IMR-90 (cell line): ENCODE results near the gene CFAP210. TPM values are rescaled to one million over a fixed set of nuclear protein-coding genes. Genes with fewer than 3 reads are reported as not detected.

Experiments used
- ATAC-seq: fragments of 200-7000 bp; cut with Tn5 transposase; 2 replicates; pipeline ENCODE4 v1.9.1; 2020; ENCODE audit warnings: low read depth, mild to moderate bottlenecking, moderate library complexity
- BruUV-seq: library from RNA; stranded (reverse); fragments of 400-500 nt; replicated peaks from 2 replicates; lab custom pipeline; 2021; lab: Mats Ljungman, UMichigan
- CTCF ChIA-PET: fragments of 300-600 bp; formaldehyde crosslinking; extraction: SDS; loops from one replicate; lab custom pipeline; 2021; ENCODE audit warnings: antibody characterized with exemption; lab: Yijun Ruan, JAX
- POLR2A ChIA-PET: fragments of 300-600 bp; sonication (Branson Sonifier 250); formaldehyde crosslinking; loops from one replicate; lab custom pipeline; 2022; ENCODE audit warnings: antibody characterized with exemption; ENCODE audit not compliant: unreplicated experiment; lab: Charles Lee
- DNase-seq: peaks from one replicate; pipeline ENCODE4 v3.0.0; 2013
- H2AFZ ChIP-seq: replicated peaks from 2 replicates; pipeline ENCODE3; 2013; ENCODE audit warnings: low read length, mild to moderate bottlenecking; ENCODE audit not compliant: poor library complexity
- H2AK5ac ChIP-seq: 2 replicates; pipeline ENCODE4 v1.6.1; 2013; ENCODE audit warnings: low read depth, low read length, inconsistent platforms
- H2AK9ac ChIP-seq: replicated peaks from 2 replicates; pipeline ENCODE3; 2013; ENCODE audit warnings: mild to moderate bottlenecking, low read depth, low read length, moderate library complexity; ENCODE audit not compliant: poor library complexity
- H2BK120ac ChIP-seq: 2 replicates; pipeline ENCODE4 v1.6.1; 2013; ENCODE audit warnings: low read depth, low read length, inconsistent platforms
- H2BK15ac ChIP-seq: 3 replicates; pipeline ENCODE4 v1.6.1; 2013; ENCODE audit warnings: low read depth, low read length, inconsistent platforms
- H2BK20ac ChIP-seq: 2 replicates; pipeline ENCODE4 v1.6.1; 2013; ENCODE audit warnings: low read depth, mild to moderate bottlenecking, inconsistent platforms, low read length, moderate library complexity
- H2BK5ac ChIP-seq: 2 replicates; pipeline ENCODE4 v1.6.1; 2013; ENCODE audit warnings: mild to moderate bottlenecking, low read depth, low read length, inconsistent platforms; ENCODE audit not compliant: poor library complexity, severe bottlenecking
- H3K14ac ChIP-seq: replicated peaks from 2 replicates; pipeline ENCODE4 v1.6.1; 2013; ENCODE audit warnings: low read depth, low read length, inconsistent platforms
- H3K18ac ChIP-seq: 2 replicates; pipeline ENCODE4 v1.6.1; 2013; ENCODE audit warnings: low read depth, low read length, control low read depth
- H3K23ac ChIP-seq: 2 replicates; pipeline ENCODE4 v1.6.1; 2013; ENCODE audit warnings: low read depth, low read length, inconsistent platforms
- H3K27ac ChIP-seq: 2 replicates; pipeline ENCODE4 v1.5.1; 2013; ENCODE audit warnings: mild to moderate bottlenecking, control low read depth, low read length; ENCODE audit not compliant: insufficient read depth
- H3K27me3 ChIP-seq: 2 replicates; pipeline ENCODE4 v1.6.1; 2013; ENCODE audit warnings: low read length; ENCODE audit not compliant: control insufficient read depth, insufficient read depth
- H3K36me3 ChIP-seq: 2 replicates; pipeline ENCODE4 v1.6.1; 2013; ENCODE audit warnings: low read length, mixed read lengths; ENCODE audit not compliant: control insufficient read depth, insufficient read depth
- H3K4ac ChIP-seq: 2 replicates; pipeline ENCODE4 v1.6.1; 2013; ENCODE audit warnings: low read depth, low read length, inconsistent platforms
- H3K4me1 ChIP-seq: 2 replicates; pipeline ENCODE4 v1.6.1; 2013; ENCODE audit warnings: low read length, mixed read lengths; ENCODE audit not compliant: control insufficient read depth, insufficient read depth
- H3K4me2 ChIP-seq: 2 replicates; pipeline ENCODE4 v1.6.1; 2013; ENCODE audit warnings: low read depth, mild to moderate bottlenecking, control low read depth, low read length, moderate library complexity
- H3K4me3 ChIP-seq: 2 replicates; pipeline ENCODE4 v1.5.1; 2013; ENCODE audit warnings: low read depth, mild to moderate bottlenecking, control low read depth, low read length, moderate library complexity; ENCODE audit not compliant: insufficient read depth
- H3K56ac ChIP-seq: 2 replicates; pipeline ENCODE4 v1.6.1; 2013; ENCODE audit warnings: low read length, inconsistent platforms; ENCODE audit not compliant: insufficient read depth; ENCODE audit errors: extremely low read depth
- H3K79me1 ChIP-seq, 2 experiments: 2 replicates each; pipeline ENCODE4 v1.6.1; 2013; ENCODE audit warnings: low read length in 2 of 2, inconsistent platforms in 1 of 2, low read depth in 1 of 2
- H3K9ac ChIP-seq: 2 replicates; pipeline ENCODE4 v1.6.1; 2013; ENCODE audit warnings: low read depth, low read length, control low read depth
- H3K9me1 ChIP-seq: 2 replicates; pipeline ENCODE4 v1.6.1; 2013; ENCODE audit warnings: low read length, inconsistent platforms; ENCODE audit not compliant: insufficient read depth
- H3K9me3 ChIP-seq: 2 replicates; pipeline ENCODE4 v1.6.1; 2013; ENCODE audit warnings: low read length; ENCODE audit not compliant: control insufficient read depth, insufficient read depth
- H4K20me1 ChIP-seq: 2 replicates; pipeline ENCODE4 v1.6.1; 2013; ENCODE audit warnings: low read length, inconsistent platforms; ENCODE audit not compliant: insufficient read depth
- H4K5ac ChIP-seq: 2 replicates; pipeline ENCODE4 v1.6.1; 2013; ENCODE audit warnings: mild to moderate bottlenecking, low read depth, low read length, control low read depth
- H4K8ac ChIP-seq, 2 experiments: 2 replicates each; pipeline ENCODE4 v1.6.1; 2013; ENCODE audit warnings: low read depth in 2 of 2, low read length in 2 of 2, control low read depth in 1 of 2, inconsistent platforms in 1 of 2
- H4K91ac ChIP-seq: 2 replicates; pipeline ENCODE4 v1.6.1; 2013; ENCODE audit warnings: low read depth, low read length, inconsistent platforms; ENCODE audit not compliant: insufficient read depth
- CTCF ChIP-seq: conservative IDR thresholded peaks from 2 replicates; pipeline ENCODE4 v1.5.1; 2012; ENCODE audit warnings: mild to moderate bottlenecking, low read depth, low read length, improper control_type of control experiment
- POLR2A ChIP-seq: IDR thresholded peaks from 2 replicates; pipeline ENCODE4 v1.6.1; 2012; ENCODE audit warnings: mild to moderate bottlenecking, low read depth, low read length
- RCOR1 ChIP-seq: IDR thresholded peaks from 2 replicates; pipeline ENCODE4 v1.6.1; 2012; ENCODE audit warnings: mild to moderate bottlenecking, low read length, improper control_type of control experiment; ENCODE audit not compliant: insufficient replicate concordance
- WGBS, 2 experiments: methylation state at CpG; one replicate each; pipeline versions ENCODE4 v1.1.5 to v1.1.7; 2013; ENCODE audit warnings: missing lambda C conversion rate in 2 of 2; ENCODE audit not compliant: insufficient read length in 1 of 2; ENCODE audit errors: extremely low coverage in 2 of 2; 5-methylcytosine and 5-hydroxymethylcytosine counted together
- dilution Hi-C: fragments of 300-500 bp; cut with HindIII; formaldehyde crosslinking; loops from one replicate; pipeline ENCODE4 v1.14.3; 2018; ENCODE audit warnings: low sequenced_read_pairs; ENCODE audit not compliant: unreplicated experiment
- in situ Hi-C: fragments of 300-500 bp; cut with MboI; formaldehyde crosslinking; loops from 3 replicates; pipeline ENCODE4 v1.14.3; 2019; ENCODE audit warnings: low sequenced_read_pairs, inconsistent platforms, mixed read lengths
- intact Hi-C: fragments of 100-400 bp; cut with micrococcal nuclease; formaldehyde crosslinking; loops from 2 replicates; pipeline ENCODE4 v1.10.0; 2022
- polyA plus RNA-seq, 3 experiments: library from polyadenylated mRNA; depleted of rRNA; stranded (reverse); fragments of >200 nt; gene quantifications; 2 replicates each; pipeline ENCODE4 v1.2.3, GENCODE V29; 2012; ENCODE audit warnings: low replicate concordance in 1 of 3
- total RNA-seq: library from RNA; depleted of rRNA; stranded (reverse); fragments of >200 nt; gene quantifications from 2 replicates; pipeline ENCODE4 v1.2.3, GENCODE V29; 2012

The CFAP210 gene
- total and polyA plus RNA-seq, 2 of the 4 experiments (the other 2 are of a cell fraction) = not detected

GRCh38 chr2:169673106-169673505 is 21.1 kb downstream of the CFAP210 start:
- Histone ChIP-seq H3K9me1 (no peaks in the 10 kb centered on the region), H3K14ac (no peak overlapping the region), H3K56ac (no peak overlapping the region), H3K9me3 (no peaks in the 10 kb centered on the region), H4K8ac (no peak overlapping the region), H4K5ac (no peak overlapping the region), H2AK9ac (no peak overlapping the region), H3K79me1 (no peaks in the 10 kb centered on the region), H4K20me1 (no peaks in the 10 kb centered on the region), H2AK5ac (no peak overlapping the region), H3K4ac (no peak overlapping the region), H3K18ac (no peak overlapping the region), H3K4me2 (no peak overlapping the region), H3K36me3 (no peaks in the 10 kb centered on the region), H4K91ac (no peak overlapping the region), H3K27ac (no peak overlapping the region), H2AFZ (no peak overlapping the region), H2BK120ac (no peak overlapping the region), H3K9ac (no peak overlapping the region), H2BK20ac (no peak overlapping the region), H3K4me3 (no peak overlapping the region), H3K23ac (no peak overlapping the region), H3K27me3 (peaks cover 2% of the 10 kb centered on the region; the same call in 1 of the 2 replicates), H2BK5ac (no peak overlapping the region), H3K4me1 (no peaks in the 10 kb centered on the region), H2BK15ac (no peak overlapping the region)
- intact Hi-C loops = no loop called here
- in situ Hi-C loops = no loop called here
- WGBS, 2 experiments = no CpG with 5 or more reads among the region's 3 CpGs
- dilution Hi-C loops = no loop called here
- BruUV-seq = no TSS peak
- TF ChIP-seq POLR2A (no peak), CTCF (no peak), RCOR1 (no peak)
- POLR2A ChIA-PET = no interaction called here
- DNase-seq (no peak), ATAC-seq (no peak)
- CTCF ChIA-PET = no interaction called here
